Heart left ventricle (tissue), 16 donors: ENCODE results near the gene EFHC1. TPM values are rescaled to one million over a fixed set of nuclear protein-coding genes. Genes with fewer than 3 reads are reported as not detected.

Source experiments
- ATAC-seq, 4 donors: fragments of 200-7000 bp; cut with Tn5 transposase; one replicate each; pipeline ENCODE4 v1.9.1; 2020 to 2022; ENCODE audit warnings: moderate library complexity in 4 of 4, mild to moderate bottlenecking in 3 of 4, moderate number of reproducible peaks in 1 of 4
- DNase-seq, 5 donors: peaks; one replicate each; pipeline ENCODE4 v3.0.0-alpha.2; 2020
- H3K27ac ChIP-seq, 12 donors: fragments of 200-600 bp; sonication (generic) in 4 of 12; one replicate each; pipeline versions ENCODE4 v1.5.0 to v1.8.0; 2016 to 2022; ENCODE audit warnings: mild to moderate bottlenecking in 2 of 12
- H3K27me3 ChIP-seq, 9 donors: fragments of 200-600 bp; sonication (generic) in 2 of 9; one replicate each; pipeline versions ENCODE4 v1.5.1 to v1.8.0; 2016 to 2022; ENCODE audit warnings: mild to moderate bottlenecking in 3 of 9
- H3K36me3 ChIP-seq, 9 donors: fragments of 200-600 bp; sonication (generic) in 2 of 9; one replicate each; pipeline versions ENCODE4 v1.5.0 to v1.8.0; 2018 to 2022; ENCODE audit warnings: mild to moderate bottlenecking in 2 of 9
- H3K4me1 ChIP-seq, 12 donors: fragments of 200-600 bp; sonication (generic) in 4 of 12; one replicate each; pipeline versions ENCODE4 v1.5.0 to v1.8.0; 2016 to 2022; ENCODE audit warnings: mild to moderate bottlenecking in 3 of 12
- H3K4me3 ChIP-seq, 12 donors: fragments of 200-600 bp; sonication (generic) in 4 of 12; one replicate each; pipeline versions ENCODE4 v1.5.0 to v1.8.0; 2017 to 2022; ENCODE audit warnings: mild to moderate bottlenecking in 9 of 12, moderate library complexity in 4 of 12
- H3K9me3 ChIP-seq, 12 donors: fragments of 200-600 bp; sonication (generic) in 4 of 12; one replicate each; pipeline versions ENCODE4 v1.5.0 to v1.8.0; 2016 to 2022; ENCODE audit warnings: mild to moderate bottlenecking in 1 of 12
- POLR2A ChIP-seq, 2 donors: fragments of 450-650 bp; IDR thresholded peaks; one replicate each; pipeline ENCODE4 v1.6.1; 2017; ENCODE audit warnings: antibody characterized with exemption in 2 of 2, mild to moderate bottlenecking in 2 of 2, moderate library complexity in 2 of 2
- WGBS, 4 donors: extraction: QIAGEN DNeasy Blood & Tissue Kit in 2 of 4; methylation state at CpG; one replicate each; pipeline versions ENCODE4 v1.1.5 to v1.1.7; 2013 to 2018; 5-methylcytosine and 5-hydroxymethylcytosine counted together
- intact Hi-C, 10 donors: fragments of 100-400 bp; cut with DNase I; formaldehyde crosslinking; loops; one replicate each; pipeline versions ENCODE4 v1.11.1 to v1.14.2; 2022
- polyA plus RNA-seq, 2 donors: library from polyadenylated mRNA; stranded (reverse); fragments of 200-250 nt; gene quantifications; one replicate each; pipeline ENCODE4 v1.2.3, GENCODE V29; 2013
- total RNA-seq, 9 donors: library from RNA; depleted of rRNA in 2 of 9; stranded (reverse); fragments of >200 nt in 2 of 9; fragmentation: NEBNext Ultra II Directional in 3 of 9; extraction: Animal tissue kit (Norgen Biotek cat#: 25700) in 3 of 9; gene quantifications; one replicate each; pipeline versions ENCODE4 v1.1.0 to v1.2.4, GENCODE V29; 2016 to 2023
- TF ChIP-seq, protein P1 (sequence below), 12 donors: fragments of 200-600 bp; sonication (generic) in 4 of 12; IDR thresholded peaks; one replicate each; pipeline versions ENCODE4 v1.5.0 to v1.8.0; 2018 to 2022; ENCODE audit warnings: antibody characterized with exemption in 12 of 12, mild to moderate bottlenecking in 5 of 12
- donor health status: ischemic (EF 13 %, LVEDD 7.1; RV severe dilation, severe dysfunction).
- donor health status: healthy with polysubstance abuse.
- donor health status: DM: no; HTN: yes; CAD: no.
- donor health status: DM: no; HTN: no; CAD: no.
- donor health status: ischemic (EF 25% LVEDD 6.9; RV normal size, moderate dysfunction).
- donor health status: ischemic (EF 25% LVEDD 5.7; RV mildly dilated, moderate dysfunction).
- donor health status: healthy.
- donor health status: DM: yes; HTN: yes; CAD: no.
- donor health status: ischemic (EF 35%, LVEDD 5.7; RV mildly dilated, moderate dysfunction).
- donor health status: nonischemic (EF 11% LVEDD 7.7; RV severe dilation, severe dysfunction).
- donor health status: DM: yes; HTN: yes; CAD: no.
- donor health status: PGD.
- donor health status: ischemic (EF 29% LVEDD 5.4; RV normal size, mild dysfunction).
- donor health status: nonischemic (EF 23%, LVEDD 6.1; RV moderate dilation, normal function).

EFHC1 gene
- total and polyA plus RNA-seq, 11 donors: 2.6 to 14.4 (median 4.3) TPM

DNA sequence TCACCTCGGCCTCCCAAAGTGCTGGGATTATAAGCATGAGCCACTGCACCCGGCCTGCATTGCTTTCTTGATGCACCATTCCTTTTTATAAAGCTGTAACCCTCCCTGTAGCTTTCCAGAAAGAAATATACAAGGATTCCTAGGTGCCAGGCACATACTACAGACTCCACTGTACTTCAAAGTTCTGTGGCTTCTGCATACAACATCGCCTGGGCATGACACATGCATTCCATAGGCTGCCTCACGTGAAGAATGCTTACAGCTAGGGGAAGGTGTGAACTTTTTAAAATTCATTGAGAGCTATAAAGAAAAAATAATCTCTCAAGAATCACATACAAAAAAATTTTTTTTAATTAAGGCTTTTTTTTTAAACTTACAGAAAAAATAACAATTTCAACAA, 106.5 kb downstream of the EFHC1 start:
- Histone ChIP-seq H3K4me1 (peaks cover 0 to 24% (median 16%) of the 10 kb centered on the region in 12 donors), H3K9me3 (no peaks in the 10 kb centered on the region), H3K27ac (no peak overlapping the region), H3K36me3 (peaks cover 0 to 15% (median 0%) of the 10 kb centered on the region in 9 donors), H3K4me3 (no peak overlapping the region), H3K27me3 (no peaks in the 10 kb centered on the region)
- intact Hi-C loops: no loop called here
- TF ChIP-seq POLR2A (IDR thresholded peaks at IDR 0.05): no peak
- TF ChIP-seq, protein P1, sequence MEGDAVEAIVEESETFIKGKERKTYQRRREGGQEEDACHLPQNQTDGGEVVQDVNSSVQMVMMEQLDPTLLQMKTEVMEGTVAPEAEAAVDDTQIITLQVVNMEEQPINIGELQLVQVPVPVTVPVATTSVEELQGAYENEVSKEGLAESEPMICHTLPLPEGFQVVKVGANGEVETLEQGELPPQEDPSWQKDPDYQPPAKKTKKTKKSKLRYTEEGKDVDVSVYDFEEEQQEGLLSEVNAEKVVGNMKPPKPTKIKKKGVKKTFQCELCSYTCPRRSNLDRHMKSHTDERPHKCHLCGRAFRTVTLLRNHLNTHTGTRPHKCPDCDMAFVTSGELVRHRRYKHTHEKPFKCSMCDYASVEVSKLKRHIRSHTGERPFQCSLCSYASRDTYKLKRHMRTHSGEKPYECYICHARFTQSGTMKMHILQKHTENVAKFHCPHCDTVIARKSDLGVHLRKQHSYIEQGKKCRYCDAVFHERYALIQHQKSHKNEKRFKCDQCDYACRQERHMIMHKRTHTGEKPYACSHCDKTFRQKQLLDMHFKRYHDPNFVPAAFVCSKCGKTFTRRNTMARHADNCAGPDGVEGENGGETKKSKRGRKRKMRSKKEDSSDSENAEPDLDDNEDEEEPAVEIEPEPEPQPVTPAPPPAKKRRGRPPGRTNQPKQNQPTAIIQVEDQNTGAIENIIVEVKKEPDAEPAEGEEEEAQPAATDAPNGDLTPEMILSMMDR (IDR thresholded peaks at IDR 0.05): no peak
- ATAC-seq (no peak), DNase-seq (no peak)
- WGBS, 4 donors: 67 to 96% (median 78%) methylated on average over 4 of the region's 4 CpGs

DNA sequence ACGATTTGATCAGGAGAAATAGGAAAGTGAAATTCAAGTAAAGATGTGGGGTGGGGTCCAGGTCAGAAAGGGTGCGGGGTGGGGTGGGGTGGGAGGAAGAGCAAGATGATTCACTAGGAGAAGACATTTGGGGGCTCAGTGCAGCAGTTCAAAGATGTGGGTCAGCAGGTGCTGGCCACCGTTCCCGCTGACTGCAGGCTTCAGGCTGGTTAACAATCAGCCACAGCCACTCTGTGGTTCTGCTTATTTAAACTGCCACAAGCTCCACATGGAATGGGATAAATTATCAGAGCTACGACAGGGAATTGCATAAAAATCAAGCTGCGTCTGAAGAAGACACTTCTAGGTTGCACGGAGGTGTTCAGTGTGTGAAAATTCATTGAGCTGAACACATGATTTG, 107.3 kb downstream of the EFHC1 start:
- Histone ChIP-seq H3K27me3 (no peaks in the 10 kb centered on the region), H3K4me3 (no peak overlapping the region), H3K9me3 (no peaks in the 10 kb centered on the region), H3K36me3 (peaks cover 0 to 15% (median 0%) of the 10 kb centered on the region in 9 donors), H3K27ac (no peak overlapping the region), H3K4me1 (peaks cover 0 to 16% (median 9%) of the 10 kb centered on the region in 12 donors)
- intact Hi-C loops: no loop called here
- no peak for ATAC-seq
- TF ChIP-seq, protein P1 (IDR thresholded peaks at IDR 0.05): no peak
- no peak for TF ChIP-seq POLR2A (IDR thresholded peaks at IDR 0.05)
- 95 to 97% (median 97%) methylated on average over 7 of the region's 7 CpGs for WGBS, 4 donors
- no peak for DNase-seq

DNA sequence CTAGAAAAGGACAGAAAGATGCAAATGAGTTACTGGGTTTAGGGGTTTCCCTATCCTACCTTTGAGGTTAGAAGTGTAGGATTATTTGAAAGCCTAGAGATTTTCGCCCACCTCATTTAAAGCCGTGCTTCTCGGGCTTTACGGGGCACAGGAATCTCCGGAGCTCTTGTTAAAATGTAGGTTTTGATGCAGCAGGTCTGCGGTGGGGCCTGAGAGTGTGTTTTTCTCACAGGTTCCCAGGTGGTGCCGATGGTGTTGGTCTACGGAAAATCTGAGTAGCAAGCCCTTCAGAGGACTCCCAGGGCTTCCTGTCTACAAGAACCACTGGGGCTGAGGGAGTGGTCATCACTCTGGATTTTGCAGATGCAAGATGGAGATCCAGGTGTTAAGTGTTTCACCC, 109.2 kb downstream of the EFHC1 start:
- ATAC-seq (no peak), DNase-seq (no peak)
- H3K9me3 ChIP-seq: no peaks in the 10 kb centered on the region
- H3K4me1 ChIP-seq: peaks cover 0 to 8% (median 0%) of the 10 kb centered on the region in 12 donors
- TF ChIP-seq POLR2A (IDR thresholded peaks at IDR 0.05): no peak
- H3K27me3 ChIP-seq: no peaks in the 10 kb centered on the region
- intact Hi-C loops: no loop called here
- 95 to 97% (median 96%) methylated on average over 8 of the region's 8 CpGs for WGBS, 4 donors
- H3K27ac ChIP-seq: no peak overlapping the region
- H3K36me3 ChIP-seq: peaks cover 0 to 24% (median 9%) of the 10 kb centered on the region in 9 donors
- H3K4me3 ChIP-seq: no peak overlapping the region

DNA sequence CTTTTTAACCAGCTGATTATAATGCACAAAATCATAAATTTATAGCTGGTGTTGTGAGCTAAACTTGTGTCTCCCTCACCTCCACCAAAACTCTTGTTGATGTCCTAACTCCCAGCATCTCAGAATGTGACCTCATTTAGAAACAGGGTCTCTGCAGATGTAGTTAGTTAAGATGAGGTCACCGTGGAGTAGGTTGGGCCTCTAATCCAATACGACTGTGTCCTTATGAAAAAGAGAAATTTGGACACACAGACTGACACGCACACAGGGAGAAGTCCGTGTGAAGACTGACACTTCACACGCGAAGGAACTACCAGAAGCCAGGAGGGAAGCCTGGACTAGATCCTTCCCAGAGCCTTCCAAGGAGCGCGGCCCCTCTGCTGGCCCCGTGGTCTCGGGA, 110.2 kb downstream of the EFHC1 start:
- no peaks in the 10 kb centered on the region for H3K9me3 ChIP-seq
- H3K4me3 ChIP-seq: no peak overlapping the region
- no peaks in the 10 kb centered on the region for H3K27me3 ChIP-seq
- intact Hi-C loops: no loop called here
- DNase-seq (no peak), ATAC-seq (no peak)
- TF ChIP-seq, protein P1 (IDR thresholded peaks at IDR 0.05): no peak
- no peak for TF ChIP-seq POLR2A (IDR thresholded peaks at IDR 0.05)
- peaks cover 0 to 34% (median 19%) of the 10 kb centered on the region in 9 donors for H3K36me3 ChIP-seq
- H3K4me1 ChIP-seq: peaks cover 0 to 4% (median 0%) of the 10 kb centered on the region in 12 donors
- no peak overlapping the region for H3K27ac ChIP-seq
- 93 to 95% (median 95%) methylated on average over 10 of the region's 10 CpGs for WGBS, 4 donors

DNA sequence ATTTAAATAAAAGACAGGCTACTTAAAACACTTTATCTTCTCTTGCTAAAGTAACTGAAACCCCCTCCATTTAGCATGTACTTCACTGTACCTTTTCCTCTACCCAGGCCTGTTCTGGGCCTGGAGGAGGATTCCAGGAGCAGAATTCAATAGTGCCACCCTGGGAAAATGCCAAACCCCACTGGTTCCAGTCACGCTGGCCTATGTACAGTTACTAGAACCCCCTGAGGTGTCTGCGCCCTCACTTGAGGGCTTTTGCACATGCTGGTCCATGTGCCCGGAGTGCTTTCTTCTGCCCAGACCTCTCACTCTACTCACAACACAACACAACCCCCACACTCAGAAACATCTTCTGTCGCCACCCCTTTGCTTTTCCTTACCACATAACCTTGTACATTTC, 111.3 kb downstream of the EFHC1 start:
- DNase-seq (no peak), ATAC-seq (no peak)
- Histone ChIP-seq H3K36me3 (peaks cover 0 to 38% (median 19%) of the 10 kb centered on the region in 9 donors), H3K4me3 (no peak overlapping the region), H3K9me3 (no peaks in the 10 kb centered on the region), H3K27me3 (no peaks in the 10 kb centered on the region), H3K4me1 (peaks cover 0 to 10% (median 0%) of the 10 kb centered on the region in 12 donors), H3K27ac (no peak overlapping the region)
- TF ChIP-seq POLR2A (IDR thresholded peaks at IDR 0.05): no peak
- TF ChIP-seq, protein P1 (IDR thresholded peaks at IDR 0.05): no peak
- 88 to 96% (median 95%) methylated on average over 4 of the region's 4 CpGs for WGBS, 4 donors
- intact Hi-C loops: no loop called here
